HEK293T (cell line): ENCODE measurements around the gene RAB40B.

ENCODE experiments used
- CTCF ChIA-PET: fragments of 350-600 bp; formaldehyde crosslinking; extraction: SDS; loops from one replicate; lab custom pipeline; 2021; ENCODE audit warnings: antibody characterized with exemption, inconsistent platforms; lab: Yijun Ruan, JAX
- POLR2A ChIA-PET: fragments of 350-600 bp; formaldehyde crosslinking; extraction: SDS; loops from one replicate; lab custom pipeline; 2020; ENCODE audit warnings: antibody characterized with exemption, inconsistent platforms; lab: Yijun Ruan, JAX
- DNase-seq: peaks from one replicate; pipeline ENCODE4 v3.0.0; 2012; ENCODE audit warnings: mixed read lengths; ENCODE audit errors: extremely low spot score
- ARNT ChIP-seq: fragments of 450-650 bp; IDR thresholded peaks from 2 replicates; pipeline ENCODE4 v1.6.1; 2017; ENCODE audit warnings: mild to moderate bottlenecking
- BHLHE40 ChIP-seq: fragments of 450-650 bp; IDR thresholded peaks from 2 replicates; pipeline ENCODE4 v1.6.1; 2016; ENCODE audit warnings: mild to moderate bottlenecking, moderate library complexity, borderline replicate concordance
- CTBP1 ChIP-seq: fragments of 450-650 bp; IDR thresholded peaks from 2 replicates; pipeline ENCODE4 v1.6.1; 2016; ENCODE audit warnings: borderline replicate concordance
- ELF4 ChIP-seq: fragments of 450-650 bp; IDR thresholded peaks from 2 replicates; pipeline ENCODE4 v1.6.1; 2017; ENCODE audit warnings: antibody characterized with exemption
- FOXA1 ChIP-seq: fragments of 450-650 bp; IDR thresholded peaks from 2 replicates; pipeline ENCODE4 v1.6.1; 2016; ENCODE audit warnings: mild to moderate bottlenecking
- FOXK2 ChIP-seq: fragments of 450-650 bp; IDR thresholded peaks from 2 replicates; pipeline ENCODE4 v1.6.1; 2016; ENCODE audit warnings: mild to moderate bottlenecking
- FOXM1 ChIP-seq: fragments of 450-650 bp; IDR thresholded peaks from 2 replicates; pipeline ENCODE4 v1.6.1; 2017; ENCODE audit warnings: mild to moderate bottlenecking, borderline replicate concordance
- HDGF ChIP-seq: fragments of 450-650 bp; IDR thresholded peaks from 2 replicates; pipeline ENCODE4 v1.6.1; 2017; ENCODE audit warnings: antibody characterized with exemption, borderline replicate concordance
- L3MBTL2 ChIP-seq: fragments of 450-650 bp; conservative IDR thresholded peaks from 2 replicates; pipeline ENCODE4 v1.6.1; 2016; ENCODE audit warnings: mild to moderate bottlenecking
- LEF1 ChIP-seq: fragments of 450-650 bp; IDR thresholded peaks from 2 replicates; pipeline ENCODE4 v1.6.1; 2017; ENCODE audit warnings: mild to moderate bottlenecking, borderline replicate concordance
- NFRKB ChIP-seq: fragments of 450-650 bp; IDR thresholded peaks from 2 replicates; pipeline ENCODE4 v1.6.1; 2016; ENCODE audit warnings: mild to moderate bottlenecking, moderate library complexity
- SP1 ChIP-seq: fragments of 450-650 bp; IDR thresholded peaks from 2 replicates; pipeline ENCODE4 v1.6.1; 2017
- SUZ12 ChIP-seq: fragments of 450-650 bp; IDR thresholded peaks from 2 replicates; pipeline ENCODE4 v1.6.1; 2016; ENCODE audit warnings: mild to moderate bottlenecking
- TARDBP ChIP-seq: fragments of 450-650 bp; IDR thresholded peaks from 2 replicates; pipeline ENCODE4 v1.6.1; 2016
- ZNF384 ChIP-seq: fragments of 450-650 bp; IDR thresholded peaks from 2 replicates; pipeline ENCODE4 v1.6.1; 2016
- TF ChIP-seq, protein P1 (sequence below): fragments of 450-650 bp; IDR thresholded peaks from 2 replicates; pipeline ENCODE4 v1.6.1; 2016

Gene RAB40B

GRCh38 chr17:82666931-82667667, 31.4 kb downstream of the RAB40B start:
- TF ChIP-seq HDGF (no peak), ARNT (no peak), SUZ12 (no peak), LEF1 (no peak), FOXA1 (no peak), TARDBP (no peak), L3MBTL2 (no peak), BHLHE40 (no peak), ELF4 (no peak), SP1 (no peak), NFRKB (no peak), ZNF384 (no peak), FOXM1 (no peak), CTBP1 (no peak), FOXK2 (no peak)
- TF ChIP-seq, protein P1, sequence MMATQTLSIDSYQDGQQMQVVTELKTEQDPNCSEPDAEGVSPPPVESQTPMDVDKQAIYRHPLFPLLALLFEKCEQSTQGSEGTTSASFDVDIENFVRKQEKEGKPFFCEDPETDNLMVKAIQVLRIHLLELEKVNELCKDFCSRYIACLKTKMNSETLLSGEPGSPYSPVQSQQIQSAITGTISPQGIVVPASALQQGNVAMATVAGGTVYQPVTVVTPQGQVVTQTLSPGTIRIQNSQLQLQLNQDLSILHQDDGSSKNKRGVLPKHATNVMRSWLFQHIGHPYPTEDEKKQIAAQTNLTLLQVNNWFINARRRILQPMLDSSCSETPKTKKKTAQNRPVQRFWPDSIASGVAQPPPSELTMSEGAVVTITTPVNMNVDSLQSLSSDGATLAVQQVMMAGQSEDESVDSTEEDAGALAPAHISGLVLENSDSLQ, result no peak
- ChIA-PET CTCF (no interaction called here), POLR2A (no interaction called here)
- DNase-seq, result no peak

DNA sequence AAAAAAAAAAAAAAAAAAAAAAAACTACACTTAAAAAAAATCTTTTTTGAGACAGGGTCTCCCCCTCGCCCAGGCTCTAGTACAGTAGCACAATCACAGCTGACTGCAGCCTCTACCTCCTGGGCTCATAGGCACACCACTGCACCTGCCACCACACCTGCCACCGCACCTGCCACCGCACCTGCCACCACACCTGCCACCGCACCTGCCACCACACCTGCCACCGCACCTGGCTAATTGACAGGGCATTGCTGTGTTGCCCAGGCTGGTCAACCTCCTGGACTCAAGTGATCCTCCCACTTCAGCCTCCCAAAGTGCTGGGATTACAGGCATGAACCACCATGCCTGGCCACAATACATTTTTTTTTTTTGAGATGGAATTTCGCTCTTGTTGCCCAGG, 32.6 kb downstream of the RAB40B start:
- CTCF ChIA-PET, result no interaction called here
- POLR2A ChIA-PET, result no interaction called here
- TF ChIP-seq ARNT (no peak), ZNF384 (no peak), LEF1 (no peak), SP1 (no peak), SUZ12 (no peak), FOXA1 (no peak), FOXM1 (no peak), NFRKB (no peak), ELF4 (no peak), HDGF (no peak), CTBP1 (no peak), BHLHE40 (no peak), TARDBP (no peak), FOXK2 (no peak), L3MBTL2 (no peak)
- TF ChIP-seq, protein P1, result no peak
- DNase-seq, result no peak

- ChIA-PET CTCF (no interaction called here), POLR2A (no interaction called here)
- TF ChIP-seq SP1 (no peak), BHLHE40 (no peak), ZNF384 (no peak), NFRKB (no peak), LEF1 (no peak), ELF4 (no peak), CTBP1 (no peak), FOXA1 (no peak), TARDBP (no peak)
- no peak for DNase-seq
These were observed 33.3 kb downstream of the RAB40B start for GRCh38 chr17:82665217-82665616.

DNA sequence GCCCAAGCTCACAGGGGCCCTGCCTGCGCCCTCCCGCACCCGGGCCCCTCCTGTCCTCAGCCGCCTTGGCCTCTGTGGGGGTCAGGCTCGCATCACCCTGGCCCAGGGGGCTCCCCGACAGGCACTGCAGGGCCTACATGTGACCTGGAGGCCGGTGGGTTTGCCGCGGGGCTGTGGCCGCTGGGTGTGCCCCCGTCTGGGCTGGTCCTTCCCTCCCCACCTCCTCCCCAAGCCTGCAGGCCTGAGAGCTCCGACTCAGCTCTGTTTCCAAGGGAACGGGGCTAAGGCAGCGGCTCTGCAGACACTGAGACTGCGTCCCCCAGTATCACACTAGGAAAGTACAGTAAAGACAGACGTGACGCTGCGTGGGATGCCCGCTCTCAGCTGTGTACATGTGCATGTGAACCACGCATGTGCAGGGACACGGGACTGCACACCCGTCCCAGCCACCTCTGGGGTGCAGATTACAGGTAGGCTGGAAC, 33.8 kb downstream of the RAB40B start:
- CTCF ChIA-PET, result no interaction called here
- DNase-seq, result no peak
- POLR2A ChIA-PET, result no interaction called here
- TF ChIP-seq ELF4 (no peak), LEF1 (no peak), FOXM1 (no peak), TARDBP (no peak), SUZ12 (no peak)
- TF ChIP-seq, protein P1, result no peak

DNA sequence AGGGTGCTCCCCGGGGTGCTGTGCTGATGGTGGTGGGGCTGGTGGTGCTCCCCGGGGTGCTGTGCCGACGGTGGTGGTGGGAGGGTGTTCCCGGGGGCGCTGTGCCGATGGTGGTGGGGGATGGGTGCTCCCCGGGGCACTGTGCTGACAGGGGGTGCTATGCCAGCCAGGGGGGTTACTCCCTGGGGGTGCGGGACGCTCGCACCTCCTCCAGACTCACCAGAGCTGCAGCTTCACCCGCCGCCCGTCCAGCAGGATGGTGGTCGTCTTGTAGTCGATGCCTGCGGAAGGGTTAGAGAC, 34.3 kb downstream of the RAB40B start:
- DNase-seq, result no peak
- ChIA-PET CTCF (no interaction called here), POLR2A (no interaction called here)
- no peak for TF ChIP-seq TARDBP
- no peak for TF ChIP-seq NFRKB
- TF ChIP-seq HDGF, result no peak
- TF ChIP-seq ZNF384, result no peak
- no peak for TF ChIP-seq BHLHE40
- TF ChIP-seq, protein P1, result no peak
- TF ChIP-seq FOXM1, result no peak
- TF ChIP-seq FOXA1, result no peak
- TF ChIP-seq L3MBTL2, result no peak
- TF ChIP-seq LEF1, result no peak
- TF ChIP-seq ARNT, result no peak
- TF ChIP-seq CTBP1, result no peak
